Spleen (tissue), 7 donors: ENCODE data around the gene CISH.

ENCODE experiments used
- POLR2A ChIP-seq, 3 donors: fragments of 450-650 bp; IDR thresholded peaks; one replicate each; pipeline ENCODE4 v1.5.1; 2017; ENCODE audit warnings: antibody characterized with exemption in 3 of 3, mild to moderate bottlenecking in 1 of 3
- POLR2AphosphoS5 ChIP-seq, 3 donors: sonication (generic); formaldehyde crosslinking; IDR thresholded peaks; one replicate each; pipeline ENCODE4 v1.5.1; 2017; ENCODE audit warnings: antibody characterized with exemption in 3 of 3
- TF ChIP-seq, protein P1 (sequence below), 11 experiments: fragments of 200-600 bp in 7 of 11; fragments of 450-650 bp in 4 of 11; sonication (generic) in 4 of 11; IDR thresholded peaks in 8 of 11; conservative IDR thresholded peaks in 3 of 11; 1 replicate in 7 of 11; 2 replicates in 4 of 11; pipeline versions ENCODE4 v1.4.0 to v1.8.0; 2016 to 2021; ENCODE audit warnings: antibody characterized with exemption in 11 of 11, inconsistent platforms in 4 of 11, mild to moderate bottlenecking in 1 of 11
- donor health status: DM: no; HTN: no; CAD: no; lungs with moderate emphysema.
- donor health status: DM: no; HTN: no; CAD: no.
- donor health status: DM: no; HTN: no; CAD: no.

DNA sequence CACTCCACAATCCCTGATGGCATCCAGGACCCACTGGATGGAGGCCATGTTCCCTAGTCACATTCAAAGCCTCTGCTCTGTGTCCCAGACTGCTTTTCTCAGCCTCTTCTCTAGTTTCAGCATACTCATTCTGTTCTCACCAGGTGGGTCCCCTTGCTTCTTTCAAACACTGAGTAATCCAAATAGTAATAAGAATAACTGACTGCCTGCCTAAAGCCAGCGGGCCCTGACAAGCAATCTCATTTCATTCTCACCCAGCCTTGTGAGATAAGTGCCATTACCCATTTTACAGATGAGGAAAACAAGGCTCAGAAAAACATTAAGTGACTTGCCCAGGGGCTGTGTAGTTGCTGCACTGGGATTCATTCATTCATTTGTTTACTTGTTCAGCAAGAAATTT lies 30.8 kb upstream of the CISH start:
- TF ChIP-seq, protein P1, sequence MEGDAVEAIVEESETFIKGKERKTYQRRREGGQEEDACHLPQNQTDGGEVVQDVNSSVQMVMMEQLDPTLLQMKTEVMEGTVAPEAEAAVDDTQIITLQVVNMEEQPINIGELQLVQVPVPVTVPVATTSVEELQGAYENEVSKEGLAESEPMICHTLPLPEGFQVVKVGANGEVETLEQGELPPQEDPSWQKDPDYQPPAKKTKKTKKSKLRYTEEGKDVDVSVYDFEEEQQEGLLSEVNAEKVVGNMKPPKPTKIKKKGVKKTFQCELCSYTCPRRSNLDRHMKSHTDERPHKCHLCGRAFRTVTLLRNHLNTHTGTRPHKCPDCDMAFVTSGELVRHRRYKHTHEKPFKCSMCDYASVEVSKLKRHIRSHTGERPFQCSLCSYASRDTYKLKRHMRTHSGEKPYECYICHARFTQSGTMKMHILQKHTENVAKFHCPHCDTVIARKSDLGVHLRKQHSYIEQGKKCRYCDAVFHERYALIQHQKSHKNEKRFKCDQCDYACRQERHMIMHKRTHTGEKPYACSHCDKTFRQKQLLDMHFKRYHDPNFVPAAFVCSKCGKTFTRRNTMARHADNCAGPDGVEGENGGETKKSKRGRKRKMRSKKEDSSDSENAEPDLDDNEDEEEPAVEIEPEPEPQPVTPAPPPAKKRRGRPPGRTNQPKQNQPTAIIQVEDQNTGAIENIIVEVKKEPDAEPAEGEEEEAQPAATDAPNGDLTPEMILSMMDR (IDR thresholded peaks at IDR 0.05 in 8 of 11, conservative IDR thresholded peaks at IDR 0.05 in 3 of 11) = no peak
- TF ChIP-seq POLR2AphosphoS5 (IDR thresholded peaks at IDR 0.05) (no peak), POLR2A (IDR thresholded peaks at IDR 0.05) (no peak)
